GM18868 (cell line): ENCODE data around the gene SELENOO.

ENCODE experiments used
- ATAC-seq: cut with Tn5 transposase; IDR thresholded peaks from one replicate; pipeline ENCODE4 v1.9.1; 2021; ENCODE audit warnings: mild to moderate bottlenecking, moderate library complexity; ENCODE audit not compliant: unreplicated experiment

The SELENOO gene

GRCh38 chr22:50264104-50264745 is 63.4 kb downstream of the SELENOO start:
- no peak for ATAC-seq

GRCh38 chr22:50264946-50265669 is 64.3 kb downstream of the SELENOO start:
- ATAC-seq, result no peak

- no peak for ATAC-seq
These were observed 66.2 kb downstream of the SELENOO start for GRCh38 chr22:50266994-50267393.
